Body of pancreas (tissue), 4 donors: ENCODE measurements around the gene MED27.

Experiments
- CTCF ChIP-seq, 7 experiments: fragments of 450-650 bp in 4 of 7; fragments of 200-600 bp in 3 of 7; sonication (generic) in 3 of 7; IDR thresholded peaks; one replicate each; pipeline ENCODE4 v1.5.1; 2016 to 2019; ENCODE audit warnings: antibody characterized with exemption in 7 of 7
- POLR2A ChIP-seq, 3 donors: fragments of 450-650 bp; IDR thresholded peaks; one replicate each; pipeline ENCODE4 v1.6.1; 2016; ENCODE audit warnings: antibody characterized with exemption in 3 of 3, mild to moderate bottlenecking in 2 of 3

- TF ChIP-seq POLR2A (IDR thresholded peaks at IDR 0.05) (no peak), CTCF (IDR thresholded peaks at IDR 0.05) (no peak)
Measured at GRCh38 chr9:131826053-131826452, 253.6 kb downstream of the MED27 start.
